HG02938 (cell line): ENCODE measurements around the gene ASS1.

Experiments
- ATAC-seq: cut with Tn5 transposase; IDR thresholded peaks from one replicate; pipeline ENCODE4 v1.9.1; 2021; ENCODE audit warnings: mild to moderate bottlenecking, moderate library complexity; ENCODE audit not compliant: unreplicated experiment

The ASS1 gene

DNA sequence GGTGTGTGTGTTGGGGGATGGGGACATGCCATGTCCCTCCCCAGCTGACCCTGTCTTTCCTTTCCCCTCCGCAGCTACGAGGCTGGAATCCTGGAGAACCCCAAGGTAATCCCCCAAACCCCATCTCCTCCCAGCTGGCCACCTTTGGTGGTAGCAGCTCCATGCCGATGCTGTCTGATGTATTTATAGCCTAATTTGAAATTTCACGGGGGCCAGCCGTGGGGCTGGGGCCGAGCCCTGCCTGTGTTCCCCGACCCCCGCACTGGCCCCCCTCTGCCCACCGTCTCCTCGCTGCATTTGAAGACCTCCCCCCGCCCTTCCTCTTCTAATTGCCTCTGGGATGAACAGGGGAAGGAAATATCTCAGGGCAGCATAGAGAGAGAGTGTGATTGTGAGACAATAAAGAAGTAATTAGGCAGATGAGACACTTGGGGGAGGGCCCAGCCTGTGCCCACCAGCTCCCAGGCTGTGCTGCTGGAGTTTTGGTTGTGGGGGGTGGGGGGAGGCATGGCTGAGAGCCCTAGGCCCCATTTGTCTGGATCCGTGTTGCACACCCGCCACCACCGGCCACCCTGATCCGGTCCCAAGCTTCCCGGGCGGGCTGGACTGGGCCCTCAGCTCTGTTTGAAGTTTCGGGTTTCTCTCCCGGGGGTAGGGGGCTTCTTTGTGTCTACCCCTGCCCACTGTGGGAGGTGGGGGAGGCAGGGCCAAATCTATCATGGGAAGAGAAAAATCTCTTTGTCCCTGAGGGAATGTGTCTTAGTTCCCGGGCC, 26.8 kb downstream of the ASS1 start:
- no peak for ATAC-seq

DNA sequence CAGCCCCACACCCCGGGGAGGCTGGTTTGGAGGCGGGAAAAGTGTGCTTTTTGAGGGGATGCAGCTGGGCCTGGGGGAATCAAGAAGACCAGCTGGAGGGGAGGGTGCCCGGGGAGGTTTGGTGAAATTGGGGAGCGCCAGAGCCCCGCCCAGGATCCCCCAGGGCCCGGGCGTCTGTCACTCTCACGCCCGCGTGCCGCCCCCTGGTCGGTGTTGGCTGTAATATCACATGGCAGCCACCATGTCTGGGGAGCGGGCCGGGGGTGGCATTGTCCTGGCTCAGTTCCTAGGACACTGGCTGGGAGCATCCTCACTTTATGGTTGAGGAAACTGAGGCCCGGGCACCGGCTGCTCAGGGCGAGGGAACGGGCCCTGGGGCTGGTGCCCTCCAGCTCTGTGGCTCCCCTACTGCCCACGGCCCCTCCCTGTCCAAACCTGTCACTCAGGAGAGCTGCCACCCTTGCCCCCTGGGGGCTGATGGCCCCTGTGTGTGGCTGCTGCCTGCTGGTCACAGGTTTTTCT, 27.5 kb downstream of the ASS1 start:
- no peak for ATAC-seq

DNA sequence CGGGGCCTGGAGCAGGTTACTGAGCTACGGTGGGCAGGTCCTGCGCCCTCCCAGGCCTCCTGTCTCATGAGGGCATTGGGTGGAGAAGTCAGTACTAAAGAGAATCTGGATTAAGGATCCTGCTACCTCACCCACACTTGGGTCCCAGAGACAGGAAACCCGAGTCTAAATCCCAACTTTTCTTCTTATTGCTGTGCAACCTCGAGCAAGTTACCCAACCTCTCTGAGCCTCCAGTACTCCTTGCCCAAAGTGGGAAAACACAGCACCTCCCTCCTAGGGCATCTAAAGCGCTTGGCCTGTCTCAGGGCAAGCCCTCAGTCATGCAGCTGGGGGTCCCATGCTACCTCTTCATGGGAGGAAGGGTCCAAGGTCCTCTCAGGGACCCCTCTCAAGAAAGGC, 28.2 kb downstream of the ASS1 start:
- no peak for ATAC-seq

DNA sequence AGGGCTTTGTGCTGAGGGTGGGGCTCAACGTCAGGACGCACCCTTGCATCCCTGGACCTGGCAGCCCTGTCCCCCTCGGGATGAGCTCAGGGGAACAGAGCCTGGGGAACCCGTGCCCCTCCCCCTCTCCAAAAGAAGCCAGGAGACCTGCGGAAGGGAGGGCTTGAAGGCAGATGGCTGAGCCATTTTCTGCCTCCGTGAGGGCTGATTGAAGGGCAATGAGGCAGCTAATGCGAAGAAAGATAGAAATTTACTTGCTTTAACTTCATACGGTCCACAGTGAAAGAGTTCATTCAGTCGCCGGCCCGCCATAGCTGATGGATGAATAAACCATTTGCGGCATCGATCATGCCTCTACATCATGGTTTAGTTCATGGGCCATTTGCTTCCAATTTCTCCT, 28.8 kb downstream of the ASS1 start:
- ATAC-seq = no peak

DNA sequence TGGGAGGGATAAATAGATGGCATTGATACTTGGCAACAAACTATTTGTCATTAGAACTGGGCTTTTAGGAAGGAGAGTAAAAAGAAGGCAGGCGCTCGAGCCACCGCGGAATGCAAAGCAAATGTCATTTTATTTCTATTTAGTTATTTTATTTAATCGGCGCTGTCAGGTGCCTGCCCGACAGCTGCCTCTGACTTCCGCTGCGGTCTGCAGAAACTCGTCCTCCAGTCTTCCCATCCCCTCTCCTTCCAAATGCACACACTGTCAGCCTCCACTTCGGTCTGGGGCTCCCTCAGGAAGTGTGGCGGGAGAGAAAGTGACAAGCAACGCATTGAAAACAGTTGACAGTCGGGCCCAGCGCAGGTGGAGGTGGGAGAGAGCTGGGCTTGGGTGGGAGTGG, 29.3 kb downstream of the ASS1 start:
- ATAC-seq = no peak

DNA sequence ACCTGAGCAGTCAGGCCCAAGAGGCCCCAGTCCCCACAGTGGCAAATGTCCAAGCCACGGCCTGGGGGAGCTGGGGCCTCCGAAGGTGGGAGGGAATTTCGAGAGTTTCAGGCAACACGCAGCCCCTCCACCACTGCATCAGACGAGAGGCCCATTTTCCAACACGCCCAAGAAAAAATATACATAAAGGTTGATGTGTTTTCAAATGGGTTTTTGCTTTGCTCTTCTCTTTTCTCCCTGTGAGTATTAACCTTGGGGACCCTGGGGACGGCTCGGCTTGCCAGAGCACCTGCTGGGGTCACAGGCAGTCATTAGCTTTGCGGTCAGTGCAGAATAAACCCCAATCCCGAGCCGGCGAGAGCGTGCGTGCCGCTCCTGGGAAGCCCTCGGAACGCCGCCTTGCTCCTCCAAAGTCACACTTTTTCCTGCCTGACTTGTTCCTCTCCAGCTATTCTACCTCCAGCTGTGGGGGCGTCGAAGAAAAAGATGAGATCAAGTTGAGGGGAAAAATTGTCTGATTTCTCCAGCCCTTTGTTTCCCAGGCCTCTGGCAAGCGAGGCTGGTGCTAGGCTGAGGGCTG, 31.5 kb downstream of the ASS1 start:
- no peak for ATAC-seq

DNA sequence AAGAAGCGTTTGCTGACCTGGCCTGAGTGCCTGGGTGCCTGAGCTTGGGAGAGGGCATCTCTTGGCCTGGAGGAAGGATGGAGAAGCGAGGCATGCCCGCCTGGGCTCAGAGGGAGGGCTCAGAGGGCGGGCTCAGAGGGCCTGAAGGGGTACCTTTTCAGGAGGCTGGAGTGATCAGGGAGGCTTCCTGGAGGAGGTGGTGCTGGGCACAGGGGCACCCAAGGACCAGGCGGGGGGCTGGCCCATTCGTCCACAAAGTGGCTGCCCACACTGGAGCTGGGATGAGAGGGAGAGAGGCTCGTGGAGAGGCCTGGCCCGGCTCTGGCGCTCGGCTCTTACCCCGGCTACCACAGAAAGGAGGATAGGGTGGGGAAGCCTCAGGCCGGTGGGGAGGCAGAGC, 32.8 kb downstream of the ASS1 start:
- no peak for ATAC-seq

DNA sequence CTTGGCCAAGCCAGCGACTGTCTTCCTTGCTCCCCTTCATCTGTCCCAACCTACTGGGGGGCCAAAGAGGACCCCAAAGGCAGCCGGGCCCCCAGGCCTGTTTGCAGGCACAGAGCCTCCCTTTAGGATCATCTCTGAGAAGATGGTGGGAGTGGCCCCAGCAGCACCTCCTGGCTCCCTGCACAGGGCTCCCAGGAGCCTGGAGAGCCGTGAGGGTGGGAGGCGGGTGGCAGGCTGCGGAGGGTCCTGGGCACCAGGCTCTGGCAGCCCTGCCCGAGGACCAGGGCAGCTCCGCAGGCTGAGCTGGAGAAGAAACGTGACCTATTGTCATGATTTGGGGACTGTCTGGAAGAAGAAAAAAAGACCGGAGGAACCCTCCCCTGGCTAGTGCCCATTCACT, 33.4 kb downstream of the ASS1 start:
- no peak for ATAC-seq

DNA sequence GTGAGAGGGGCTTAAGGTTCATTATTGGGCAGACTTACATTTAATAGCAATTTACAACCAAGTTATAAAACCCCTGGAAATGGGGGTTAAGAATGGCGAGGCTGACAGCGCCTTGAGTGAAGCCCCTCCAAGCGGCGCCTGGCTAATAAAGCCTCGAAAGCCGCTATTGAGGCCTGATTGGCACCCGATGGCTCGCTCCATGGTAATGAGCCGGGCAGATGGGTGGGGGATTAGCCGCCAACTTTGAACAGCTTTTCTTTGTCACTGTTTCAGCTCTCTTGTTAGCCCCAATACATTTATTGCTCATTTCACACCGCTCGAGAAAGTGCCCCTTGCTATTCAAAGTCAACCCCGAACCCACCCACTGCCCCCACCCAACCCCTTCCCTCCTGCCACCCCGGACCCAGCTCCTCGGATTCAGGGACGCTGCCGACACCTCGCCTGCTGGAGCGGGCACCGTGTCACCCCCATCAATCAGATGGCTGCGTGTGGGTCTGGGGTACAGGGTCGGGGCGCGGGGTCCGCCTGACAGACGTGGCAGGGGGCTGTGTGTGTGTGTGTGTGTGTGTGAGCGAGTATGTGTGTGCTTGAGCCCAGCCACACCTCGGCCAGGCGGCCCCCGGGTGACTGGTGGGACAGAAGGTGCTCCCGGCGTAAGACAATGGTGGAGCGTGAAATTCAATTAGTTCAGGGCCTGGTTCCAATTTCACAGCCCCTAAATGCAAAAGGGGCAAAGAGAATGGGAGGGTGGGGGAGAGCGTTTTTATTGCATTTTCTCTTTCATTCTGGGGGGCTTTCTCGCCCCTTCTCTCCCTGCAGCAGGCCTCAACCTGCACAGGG, 34.2 kb downstream of the ASS1 start:
- ATAC-seq = no peak

DNA sequence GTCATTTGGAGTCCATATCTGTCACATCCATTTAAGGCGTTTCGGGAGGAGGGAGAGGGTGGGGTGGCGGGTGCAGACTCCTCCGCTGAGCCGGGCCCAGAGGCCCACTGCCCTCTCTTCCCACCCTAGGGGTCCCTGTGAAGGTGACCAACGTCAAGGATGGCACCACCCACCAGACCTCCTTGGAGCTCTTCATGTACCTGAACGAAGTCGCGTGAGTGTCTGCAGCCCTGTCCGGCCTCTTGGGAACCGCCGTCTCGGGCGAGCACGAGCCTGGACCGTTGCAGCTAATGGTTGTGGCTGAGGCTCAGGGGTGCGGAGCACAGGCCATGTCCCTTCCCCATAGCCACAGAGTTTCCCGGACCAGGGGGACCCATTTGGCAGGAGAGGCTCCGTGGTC, 34.8 kb downstream of the ASS1 start:
- ATAC-seq = no peak

DNA sequence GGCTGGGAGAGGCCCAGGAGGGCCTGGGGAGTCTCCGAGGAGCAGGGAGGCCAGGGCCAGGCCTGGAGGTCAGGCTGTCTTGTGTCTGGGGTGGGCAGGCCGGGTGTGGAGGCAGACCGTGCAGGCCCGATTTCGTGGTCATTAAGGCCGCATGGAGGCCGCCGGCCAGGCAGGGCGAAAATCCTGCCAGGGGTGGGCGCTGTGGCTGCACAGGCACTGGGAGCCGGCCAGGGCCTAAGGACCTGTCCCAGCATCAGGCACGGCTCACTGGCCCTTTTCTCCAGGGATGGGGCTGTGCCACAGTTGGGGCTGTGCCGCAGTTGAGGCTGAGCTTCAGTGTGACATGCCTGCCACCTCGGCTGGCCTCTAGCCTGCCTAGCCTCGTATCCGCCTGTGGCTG, 35.9 kb downstream of the ASS1 start:
- no peak for ATAC-seq

DNA sequence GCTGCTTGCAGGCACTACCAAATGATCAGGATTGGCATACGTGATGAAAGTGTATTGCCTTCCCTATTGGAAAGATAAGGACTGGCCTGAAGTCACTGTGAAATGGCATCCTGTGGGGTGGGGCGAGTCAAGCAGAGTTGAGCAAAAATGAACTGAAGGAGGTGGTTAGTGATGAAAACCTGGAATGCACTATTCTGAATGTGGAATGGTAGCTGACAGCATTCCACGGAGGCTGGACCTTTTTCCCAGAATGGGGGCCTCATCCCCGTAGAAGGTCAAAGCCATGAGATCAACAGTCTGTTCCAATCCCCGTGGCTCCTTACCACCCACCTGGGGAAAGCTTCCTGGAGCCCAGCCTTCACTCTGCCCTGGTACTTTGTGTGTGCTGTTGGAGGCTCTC, 37.7 kb downstream of the ASS1 start:
- no peak for ATAC-seq

DNA sequence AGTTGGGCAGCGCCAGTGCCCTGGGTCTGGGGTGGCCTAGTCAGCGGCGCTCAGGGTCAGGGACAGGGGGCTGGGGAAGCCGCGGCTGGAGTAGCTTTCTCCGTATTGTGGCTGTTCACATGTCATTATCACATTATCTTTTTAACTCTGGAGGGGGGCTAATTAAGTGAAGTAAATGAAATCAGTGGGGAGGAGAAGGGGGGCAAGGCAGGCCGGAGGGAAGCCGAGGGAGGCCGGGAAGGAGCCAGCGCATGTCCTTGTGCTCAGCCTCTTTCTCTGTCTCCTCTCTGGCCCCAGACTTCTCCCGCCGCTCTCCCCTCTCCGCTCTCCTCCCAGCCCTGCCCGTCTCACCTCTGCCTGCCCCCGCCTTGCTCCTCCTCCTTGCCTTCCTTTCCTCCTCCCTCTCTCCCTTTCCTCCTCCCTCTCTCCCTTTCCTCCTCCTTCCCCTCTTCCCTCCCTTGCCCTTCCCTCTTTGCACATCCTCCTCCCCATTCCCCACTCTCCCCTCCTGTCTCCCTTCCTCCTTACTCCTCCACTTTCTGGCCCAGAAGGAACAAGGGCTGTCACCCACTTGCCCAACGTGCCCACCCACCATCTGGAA, 38.7 kb downstream of the ASS1 start:
- no peak for ATAC-seq

DNA sequence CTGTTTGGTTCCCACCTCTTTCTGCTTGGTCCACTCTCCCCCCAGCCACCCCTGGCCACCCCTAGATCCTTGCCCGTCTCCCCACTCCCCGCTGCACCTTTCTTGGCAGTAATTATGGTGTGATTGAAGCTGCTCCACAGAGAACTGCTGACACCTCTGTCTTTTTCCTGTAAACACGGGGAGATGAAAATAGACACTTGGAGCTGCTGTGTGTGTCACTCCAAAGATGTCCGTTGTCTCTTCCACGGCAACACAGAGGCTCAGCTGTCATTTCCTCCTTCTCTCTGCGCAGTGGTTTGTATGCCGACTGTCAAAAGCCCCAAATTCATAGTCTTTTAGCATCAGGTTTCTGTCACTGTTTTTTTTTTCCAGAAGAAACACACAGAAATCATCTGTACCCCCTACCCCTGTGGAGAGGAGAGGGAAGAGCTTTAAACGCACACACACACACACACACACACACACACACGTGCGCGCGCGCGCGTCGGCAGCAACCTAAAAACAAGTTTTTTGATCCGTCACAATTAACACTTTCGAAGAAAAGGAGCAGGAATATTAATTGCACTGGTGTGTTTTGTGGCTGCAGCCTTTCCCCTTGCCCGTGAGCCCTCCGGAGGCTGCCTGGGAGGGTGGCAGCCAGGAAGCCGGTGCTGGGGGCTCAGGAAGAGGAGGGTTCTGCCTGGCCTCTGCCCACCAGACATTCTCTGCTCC, 39.8 kb downstream of the ASS1 start:
- ATAC-seq = no peak

DNA sequence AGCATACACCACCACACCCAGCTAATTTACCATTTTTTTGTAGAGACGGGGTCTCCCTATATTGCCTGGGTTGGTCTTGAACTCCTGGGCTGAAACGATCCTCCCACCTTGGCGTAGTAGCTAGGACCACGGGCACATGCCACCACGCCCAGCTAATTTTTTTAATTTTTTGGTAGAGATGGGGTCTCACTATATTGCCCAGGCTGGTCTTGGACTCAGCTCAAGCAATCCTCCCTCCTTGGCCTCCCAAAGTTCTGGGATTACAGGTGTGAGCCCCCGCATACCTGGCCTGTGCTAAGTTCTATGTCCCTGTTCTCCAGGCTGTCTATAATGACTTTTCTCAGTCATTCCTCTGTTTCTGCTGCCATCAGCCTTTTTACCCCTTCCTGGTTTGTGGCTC, 41.3 kb downstream of the ASS1 start:
- ATAC-seq = no peak

DNA sequence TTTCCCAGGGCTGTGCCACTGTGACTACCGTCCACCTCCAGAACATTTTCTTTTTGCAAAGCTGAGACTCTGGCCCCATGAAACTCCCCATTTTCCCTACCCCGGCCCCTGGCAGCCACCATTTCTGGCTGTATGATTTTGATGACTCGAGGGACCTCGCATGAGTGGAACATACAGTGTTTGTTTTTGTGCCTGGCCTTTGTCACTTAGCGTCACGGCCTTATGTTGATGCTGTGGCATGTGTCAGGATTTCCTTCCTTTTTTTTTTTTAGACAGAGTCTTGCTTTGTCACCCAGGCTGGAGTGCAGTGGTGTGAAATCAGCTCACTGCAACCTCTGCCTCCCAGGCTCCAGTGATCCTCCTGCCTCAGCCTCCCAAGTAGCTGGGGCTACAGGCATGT, 42.7 kb downstream of the ASS1 start:
- ATAC-seq = no peak

DNA sequence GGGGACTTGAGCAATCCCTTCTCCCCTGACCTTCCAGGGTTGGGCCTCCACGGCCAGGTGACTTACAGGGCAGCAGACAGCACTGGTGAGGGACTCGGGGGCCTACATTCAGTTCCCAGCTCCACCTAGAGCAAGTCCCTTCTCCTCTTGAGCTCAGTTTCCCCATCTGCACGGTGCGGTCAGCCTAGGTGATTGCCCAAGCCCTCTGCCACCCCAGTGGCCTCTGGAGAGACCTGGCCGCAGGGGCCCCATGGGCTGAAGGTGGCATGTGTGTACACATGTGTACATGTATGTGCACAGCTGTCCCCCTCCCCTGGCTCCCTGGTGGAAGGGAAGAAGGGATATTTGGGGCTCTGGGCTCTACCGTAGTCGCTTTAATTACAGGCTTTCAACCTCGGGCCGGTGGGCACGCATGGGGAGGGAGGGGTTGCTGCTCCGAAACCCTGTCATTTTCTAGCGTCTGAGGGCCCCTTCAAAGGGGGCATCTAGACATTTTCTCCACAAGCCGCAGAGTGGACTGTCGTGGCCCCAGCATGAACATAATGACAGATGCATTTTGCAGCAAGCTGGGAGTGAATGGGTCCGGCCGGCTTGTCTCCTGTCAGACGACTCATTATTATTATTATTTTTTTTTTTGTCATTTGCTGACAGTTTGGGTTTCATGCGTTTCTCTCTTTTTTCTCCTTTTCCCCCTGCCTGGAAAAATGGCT, 44.0 kb downstream of the ASS1 start:
- no peak for ATAC-seq

DNA sequence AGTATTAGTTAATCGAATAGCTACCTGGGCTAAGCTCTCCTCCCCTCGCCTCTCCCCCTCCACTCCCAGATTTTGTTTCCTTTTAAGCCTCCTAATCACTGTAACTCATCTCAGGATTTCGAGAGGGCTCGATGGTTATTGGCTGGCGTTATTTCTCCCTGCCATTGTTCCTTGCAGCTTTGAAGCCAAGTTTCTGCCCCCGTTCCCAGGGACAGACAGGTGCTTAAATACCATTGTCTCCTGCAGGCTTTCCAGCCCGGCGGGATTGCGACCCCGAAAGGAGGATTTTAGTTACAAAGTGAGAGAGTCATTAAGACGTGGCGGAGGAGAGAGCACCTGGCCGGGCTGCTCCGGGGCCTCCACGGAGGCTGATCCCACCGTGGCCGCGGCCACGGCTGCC, 46.2 kb downstream of the ASS1 start:
- no peak for ATAC-seq

DNA sequence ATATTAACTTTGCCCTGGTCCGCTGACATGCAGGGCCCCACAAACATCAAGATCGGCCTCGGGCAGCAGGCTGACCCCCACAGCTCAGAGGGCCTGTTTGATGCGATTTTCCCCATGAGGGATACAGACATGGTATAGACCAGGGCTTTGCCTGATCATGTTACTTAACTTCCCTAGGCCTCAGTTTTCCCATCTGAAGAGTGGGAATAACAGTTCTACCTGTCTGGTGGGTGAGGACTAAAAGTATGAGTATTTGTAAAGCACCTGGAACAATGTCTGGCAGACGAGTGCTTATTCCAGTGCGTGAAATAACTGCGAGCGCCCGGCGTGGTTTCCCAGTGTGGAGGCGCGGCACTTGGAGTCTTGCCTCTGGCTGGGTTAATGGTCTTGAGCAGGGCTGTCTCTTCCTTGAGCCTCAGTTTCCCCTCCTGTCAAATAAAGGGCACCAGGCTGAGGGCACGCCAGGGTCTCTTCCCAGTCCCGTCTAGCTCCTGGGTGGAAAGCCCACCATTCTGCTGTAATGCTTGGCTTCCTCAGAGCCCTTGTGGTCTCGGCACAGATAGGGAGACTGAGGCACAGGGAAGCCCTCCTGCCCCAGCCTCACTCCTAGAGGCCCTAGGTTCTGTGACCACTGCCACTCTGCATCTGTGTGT, 47.2 kb downstream of the ASS1 start:
- no peak for ATAC-seq

DNA sequence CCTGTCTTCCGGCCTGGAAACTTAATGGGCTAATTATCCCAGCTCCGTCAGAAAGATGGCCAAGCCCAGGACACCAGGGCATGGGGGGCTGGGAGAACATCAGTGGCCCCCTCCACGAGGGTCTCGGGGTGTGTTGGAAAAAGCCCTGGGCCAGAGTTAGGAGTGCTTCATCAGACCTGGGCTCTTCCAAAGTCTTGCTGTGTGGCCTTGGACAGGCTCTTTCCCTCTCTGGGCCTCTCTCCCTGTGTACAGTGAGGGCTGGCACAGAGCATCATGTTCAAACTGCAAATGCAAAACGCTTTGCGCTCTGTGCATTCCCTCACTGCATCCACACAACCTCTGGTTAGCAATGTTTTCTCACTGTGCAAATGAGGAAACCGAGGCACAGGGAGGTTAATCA, 48.3 kb downstream of the ASS1 start:
- no peak for ATAC-seq
